ENCODE results near the gene USP34.

GRCh38 chr2:61465045-61465444 is 5.8 kb downstream of the USP34 start:
- TF ChIP-seq, protein P1, sequence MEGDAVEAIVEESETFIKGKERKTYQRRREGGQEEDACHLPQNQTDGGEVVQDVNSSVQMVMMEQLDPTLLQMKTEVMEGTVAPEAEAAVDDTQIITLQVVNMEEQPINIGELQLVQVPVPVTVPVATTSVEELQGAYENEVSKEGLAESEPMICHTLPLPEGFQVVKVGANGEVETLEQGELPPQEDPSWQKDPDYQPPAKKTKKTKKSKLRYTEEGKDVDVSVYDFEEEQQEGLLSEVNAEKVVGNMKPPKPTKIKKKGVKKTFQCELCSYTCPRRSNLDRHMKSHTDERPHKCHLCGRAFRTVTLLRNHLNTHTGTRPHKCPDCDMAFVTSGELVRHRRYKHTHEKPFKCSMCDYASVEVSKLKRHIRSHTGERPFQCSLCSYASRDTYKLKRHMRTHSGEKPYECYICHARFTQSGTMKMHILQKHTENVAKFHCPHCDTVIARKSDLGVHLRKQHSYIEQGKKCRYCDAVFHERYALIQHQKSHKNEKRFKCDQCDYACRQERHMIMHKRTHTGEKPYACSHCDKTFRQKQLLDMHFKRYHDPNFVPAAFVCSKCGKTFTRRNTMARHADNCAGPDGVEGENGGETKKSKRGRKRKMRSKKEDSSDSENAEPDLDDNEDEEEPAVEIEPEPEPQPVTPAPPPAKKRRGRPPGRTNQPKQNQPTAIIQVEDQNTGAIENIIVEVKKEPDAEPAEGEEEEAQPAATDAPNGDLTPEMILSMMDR (IDR thresholded peaks at IDR 0.05; ENCODE audit: poor library complexity) = no peak
- TF ChIP-seq EZH2 (IDR thresholded peaks at IDR 0.05; ENCODE audit: borderline replicate concordance) (no peak), EZH2phosphoT487 (IDR thresholded peaks at IDR 0.05; ENCODE audit: low read depth, severe bottlenecking, unreplicated experiment) (no peak)

Measured in hepatocyte (in vitro differentiated cells).